ENCODE measurements around the gene NOS1AP.

NOS1AP gene

GRCh38 chr1:162300057-162300917, 230.8 kb downstream of the NOS1AP start:
- no peak for DNase-seq (ENCODE audit: low read depth)

GRCh38 chr1:162301696-162302095, 232.2 kb downstream of the NOS1AP start:
- DNase-seq (ENCODE audit: low read depth) = no peak

GRCh38 chr1:162302306-162303003, 233.0 kb downstream of the NOS1AP start:
- DNase-seq (ENCODE audit: low read depth) = no peak

DNA sequence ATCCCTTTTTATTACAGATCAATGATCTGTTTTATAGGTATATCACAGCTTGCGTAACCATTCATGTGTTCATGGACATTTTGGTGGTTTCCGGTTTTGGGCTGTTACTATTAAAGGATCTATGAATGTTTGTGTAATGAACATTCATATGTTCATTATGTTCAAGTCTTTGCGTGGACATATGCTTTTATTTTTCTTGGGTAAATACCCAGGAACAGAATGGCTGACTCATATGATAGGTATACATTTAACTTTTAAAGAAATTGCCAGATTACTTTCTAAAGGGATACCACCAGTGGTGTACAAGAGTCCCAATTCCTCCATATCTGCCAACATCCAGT, 233.5 kb downstream of the NOS1AP start:
- no peak for DNase-seq (ENCODE audit: low read depth)

DNA sequence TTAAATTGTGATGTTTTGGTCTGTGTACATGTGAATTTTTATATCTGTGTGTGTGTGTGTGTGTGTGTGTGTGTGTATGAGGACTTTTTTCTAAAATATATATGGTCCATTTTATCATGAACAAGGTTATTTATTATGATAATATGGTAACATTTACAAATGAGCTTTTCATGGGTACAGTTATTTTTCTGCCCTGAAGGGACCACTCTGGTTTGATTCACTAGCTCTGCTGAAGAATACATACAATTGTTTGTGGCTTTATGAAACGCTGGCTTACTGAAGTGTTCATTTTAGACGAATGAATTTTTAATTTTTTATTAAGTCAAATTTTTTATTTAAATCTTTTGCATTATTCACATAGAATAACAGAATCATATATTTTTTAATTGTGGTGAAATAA, 235.2 kb downstream of the NOS1AP start:
- DNase-seq (ENCODE audit: low read depth) = no peak

DNA sequence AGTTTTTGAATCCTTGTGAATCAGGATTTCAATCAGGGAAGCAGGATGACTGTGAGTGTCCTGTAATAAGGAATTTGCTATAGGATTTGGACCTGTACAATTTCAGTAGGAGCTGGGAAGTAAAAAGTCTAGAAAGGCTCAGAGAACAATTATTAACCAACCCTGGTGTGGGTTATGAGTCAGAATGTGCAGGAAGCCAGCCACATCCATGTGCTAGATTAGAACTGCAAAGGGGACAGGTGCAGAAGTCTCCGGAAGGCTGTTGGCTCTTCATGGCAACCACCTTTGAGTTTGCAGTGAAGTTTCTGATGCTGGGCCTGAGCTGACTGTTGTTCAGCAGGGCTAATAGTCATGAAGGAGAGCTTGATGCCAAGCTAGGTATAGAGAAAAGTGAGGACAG, 236.5 kb downstream of the NOS1AP start:
- no peak for DNase-seq (ENCODE audit: low read depth)

DNA sequence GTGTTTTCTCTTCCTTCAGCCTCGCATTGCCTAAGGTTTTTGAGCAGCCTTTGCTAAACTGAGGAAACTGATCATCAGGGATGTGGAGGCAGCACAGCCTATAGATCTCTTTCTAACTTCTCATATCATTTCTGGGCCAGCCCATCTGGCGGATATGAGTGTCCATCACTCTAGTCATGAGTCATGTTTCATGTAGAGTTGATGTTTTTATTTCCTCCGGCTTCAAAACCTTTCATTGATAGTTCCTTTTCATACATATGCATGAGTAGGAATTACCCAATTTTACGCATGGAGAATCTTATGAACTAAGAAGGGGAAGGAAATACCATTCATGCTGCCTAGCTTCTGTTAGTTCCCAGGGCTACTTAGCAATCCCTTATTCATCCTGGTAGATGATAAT, 240.8 kb downstream of the NOS1AP start:
- DNase-seq (ENCODE audit: low read depth) = no peak

GRCh38 chr1:162314206-162314605, 244.7 kb downstream of the NOS1AP start:
- no peak for DNase-seq (ENCODE audit: low read depth)

DNA sequence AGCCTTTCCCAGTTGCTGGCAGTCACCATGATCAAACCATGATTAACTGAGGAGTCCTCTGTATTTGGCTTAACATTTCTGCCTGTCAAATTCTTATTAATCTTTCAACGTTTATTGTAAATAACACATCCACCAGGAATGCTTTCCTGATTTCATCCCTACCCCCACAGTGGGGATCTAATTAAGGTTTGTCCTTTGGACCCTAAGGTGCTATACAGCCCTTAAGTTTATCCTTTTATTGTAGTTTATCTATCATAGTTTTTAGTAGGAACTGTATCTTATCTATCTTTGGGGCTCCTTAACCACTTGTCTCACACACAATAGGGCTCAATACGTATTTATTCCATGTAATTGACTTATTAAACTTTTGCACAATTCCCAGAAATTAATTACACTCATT, 246.2 kb downstream of the NOS1AP start:
- DNase-seq (ENCODE audit: low read depth) = no peak

GRCh38 chr1:162316187-162316586, 246.7 kb downstream of the NOS1AP start:
- no peak for DNase-seq (ENCODE audit: low read depth)

DNA sequence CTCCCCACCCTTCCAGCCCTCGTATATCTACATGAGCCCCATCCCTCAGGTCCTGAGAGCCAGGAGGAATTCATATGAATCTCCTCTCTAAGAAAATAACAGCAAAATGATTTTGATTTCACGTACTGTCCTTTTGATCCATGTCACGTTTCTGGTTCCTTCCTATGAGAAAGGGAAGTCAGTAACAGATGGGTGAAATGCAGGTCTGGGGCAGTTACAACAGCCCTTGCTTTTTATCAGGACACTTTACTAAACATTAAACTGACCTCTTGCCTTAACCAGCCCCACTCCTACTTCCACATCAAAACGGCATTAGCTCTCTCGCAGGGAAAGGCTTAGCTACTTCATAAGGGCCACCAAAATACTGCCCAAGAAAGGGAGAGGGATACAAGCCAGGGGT, 248.1 kb downstream of the NOS1AP start:
- no peak for DNase-seq (ENCODE audit: low read depth)

DNA sequence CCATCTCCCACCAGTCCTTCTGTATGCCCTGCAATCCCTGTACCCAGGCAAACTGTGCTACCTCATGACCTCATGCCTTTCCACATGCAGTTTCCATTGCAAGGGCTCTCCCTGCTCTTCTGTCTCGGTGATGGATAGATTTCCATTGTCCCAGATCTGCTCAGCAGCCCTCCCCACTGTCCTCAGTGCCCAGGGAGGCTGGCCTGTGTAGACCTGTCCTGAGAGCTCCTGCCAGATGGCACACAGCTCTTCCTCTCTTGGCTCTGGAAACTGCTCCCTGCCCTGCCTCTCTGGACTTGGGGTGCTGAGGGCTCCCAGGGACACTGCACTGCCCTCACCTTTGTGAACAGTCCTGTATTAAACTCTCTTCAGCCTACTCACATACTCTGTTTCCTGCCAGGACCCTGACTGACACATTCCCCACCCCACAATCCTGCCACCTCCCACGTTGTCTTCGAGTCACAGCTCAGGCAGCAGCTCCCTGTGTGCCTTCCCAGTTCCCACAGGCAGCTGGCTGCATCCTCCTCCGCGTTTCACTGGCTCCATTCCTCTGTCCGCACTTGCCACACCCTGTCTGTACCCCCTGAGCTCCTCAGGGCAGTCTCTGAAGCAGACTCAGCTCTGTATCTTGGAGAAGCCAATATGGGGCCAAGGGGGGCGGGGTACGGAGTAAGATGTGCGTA, 250.1 kb downstream of the NOS1AP start:
- DNase-seq (ENCODE audit: low read depth) = no peak

- no peak for DNase-seq (ENCODE audit: low read depth)
Observed at GRCh38 chr1:162321809-162322422, 252.4 kb downstream of the NOS1AP start.

DNA sequence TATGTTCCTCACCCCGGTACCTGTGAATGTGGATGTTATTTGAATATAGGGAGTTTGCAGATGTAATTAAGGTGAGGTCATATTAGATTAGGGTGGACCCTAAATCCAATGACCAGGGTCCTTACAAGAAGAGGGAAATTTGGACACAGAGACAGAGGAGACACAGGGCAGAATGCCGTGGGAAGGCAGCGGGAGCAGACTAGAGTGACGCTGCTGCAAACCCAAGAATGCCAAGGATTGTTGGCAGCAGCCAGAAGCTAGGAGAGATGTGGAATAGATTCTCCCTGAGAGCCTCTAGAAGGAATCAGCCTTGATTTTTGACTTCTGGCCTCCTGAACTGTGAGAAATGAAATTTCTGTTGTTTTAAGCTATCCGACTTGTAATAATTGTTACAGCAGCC, 253.5 kb downstream of the NOS1AP start:
- DNase-seq (ENCODE audit: low read depth) = no peak

DNA sequence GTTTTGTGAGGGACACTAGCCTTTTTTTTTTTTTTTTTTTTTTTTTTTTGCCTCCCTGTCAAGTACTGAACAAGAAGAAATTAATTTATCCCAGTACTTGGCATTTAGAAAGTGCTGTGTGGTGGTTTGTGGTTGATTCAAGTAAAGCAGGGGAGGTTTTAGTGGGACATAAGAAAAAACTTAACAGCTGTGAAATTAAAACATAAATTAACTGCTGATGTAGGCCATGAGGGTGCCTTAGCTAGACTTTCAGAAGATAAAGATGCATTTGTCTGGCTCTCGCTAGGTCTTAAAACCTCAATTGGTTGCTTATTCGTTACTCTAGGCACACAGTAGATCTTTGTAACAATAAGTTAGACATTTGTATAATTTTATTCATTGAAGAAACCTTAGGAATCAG, 254.9 kb downstream of the NOS1AP start:
- no peak for DNase-seq (ENCODE audit: low read depth)

DNA sequence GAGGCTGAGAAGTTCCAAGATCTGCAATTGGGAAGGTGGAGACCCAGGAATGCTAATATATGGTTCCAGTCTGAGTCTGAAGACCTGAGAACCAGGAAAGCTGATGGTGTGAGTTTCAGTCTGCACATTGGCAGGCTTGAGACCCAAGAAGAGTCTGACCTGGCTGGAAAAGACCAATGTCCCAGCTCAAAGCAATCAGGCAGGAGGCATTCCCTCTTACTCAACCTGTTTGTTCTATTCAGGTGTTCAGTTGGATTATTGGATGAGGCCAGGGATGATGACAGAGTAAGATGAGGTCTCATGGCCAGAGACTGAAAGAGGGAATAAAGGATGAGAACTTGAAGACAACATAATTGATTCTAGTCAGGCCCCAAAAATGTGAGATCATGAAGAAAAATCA, 257.1 kb downstream of the NOS1AP start:
- no peak for DNase-seq (ENCODE audit: low read depth)

GRCh38 chr1:162327144-162327787, 257.8 kb downstream of the NOS1AP start:
- DNase-seq (ENCODE audit: low read depth) = no peak

DNA sequence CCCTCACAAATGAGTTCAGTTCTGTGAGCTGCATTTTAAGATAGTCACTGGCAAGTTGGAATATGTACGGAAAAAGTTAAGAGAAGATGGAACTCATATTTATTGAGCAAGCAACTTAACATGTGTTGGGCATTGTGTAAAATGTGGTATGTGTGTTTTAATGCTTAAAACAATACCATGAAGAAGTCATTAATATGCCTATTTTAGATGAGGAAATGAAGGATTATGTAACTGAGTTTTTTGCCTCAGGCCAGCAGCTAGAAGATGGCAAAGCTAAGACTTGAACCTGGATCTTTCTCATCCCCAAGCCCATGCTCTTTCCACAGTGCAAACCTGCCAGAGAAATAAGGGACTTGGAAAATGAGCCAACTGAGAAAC, 258.3 kb downstream of the NOS1AP start:
- DNase-seq (ENCODE audit: low read depth) = no peak

DNA sequence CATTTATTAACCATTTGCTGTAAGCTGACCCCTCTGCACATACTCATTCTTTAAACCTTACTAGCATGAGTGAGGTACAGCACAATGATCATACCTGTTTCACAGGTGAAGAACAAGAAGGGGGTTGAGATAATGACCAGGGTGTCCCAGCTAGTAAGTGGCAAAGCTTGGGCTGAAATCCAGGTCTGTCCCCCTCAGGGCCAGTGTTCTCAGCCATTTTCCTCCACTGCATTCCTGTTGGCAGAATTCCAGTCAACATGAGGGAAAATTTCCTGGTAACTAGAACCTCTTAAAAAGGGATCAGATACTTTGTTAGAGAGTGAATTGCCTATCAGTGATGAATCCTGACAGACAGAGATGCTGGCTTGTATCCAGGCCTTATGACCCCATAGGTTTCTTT, 259.0 kb downstream of the NOS1AP start:
- no peak for DNase-seq (ENCODE audit: low read depth)

DNA sequence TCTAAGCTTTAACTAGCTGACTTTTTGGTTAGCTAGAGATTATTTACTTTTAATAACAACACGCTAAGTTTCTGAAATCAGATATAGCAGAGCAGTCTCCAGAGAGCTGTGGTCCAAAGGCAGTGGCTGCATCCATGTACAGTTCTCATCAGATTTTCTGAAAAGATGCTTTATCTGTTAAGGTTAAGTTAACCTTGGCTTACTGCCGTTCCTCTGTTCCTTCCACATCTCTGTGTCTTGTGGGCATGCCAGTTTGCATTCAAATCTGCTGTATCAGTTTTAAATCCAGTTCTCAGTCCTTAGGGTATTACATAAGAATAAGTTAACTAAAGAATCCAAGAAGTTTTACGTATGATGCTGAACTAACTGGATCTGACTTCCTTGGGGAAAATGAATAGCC, 260.3 kb downstream of the NOS1AP start:
- no peak for DNase-seq (ENCODE audit: low read depth)

DNA sequence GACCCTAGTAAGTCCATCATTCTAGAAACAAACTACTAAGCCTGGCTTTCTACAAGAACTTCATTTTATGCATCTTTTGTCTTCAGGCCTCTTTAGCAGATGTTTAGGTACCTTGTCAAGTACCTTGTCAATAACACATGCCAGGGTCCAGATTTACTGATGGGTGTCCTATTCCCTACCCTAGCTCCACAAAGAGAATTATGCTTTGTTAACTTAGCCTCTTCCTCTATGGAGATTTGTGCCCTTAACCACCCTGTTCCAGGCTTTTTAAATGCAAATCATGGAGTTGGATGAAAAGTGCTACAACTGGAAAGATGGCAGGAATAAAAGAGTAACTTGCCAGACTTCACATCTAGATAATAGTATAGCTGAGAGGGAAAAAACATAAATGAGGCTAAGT, 264.5 kb downstream of the NOS1AP start:
- no peak for DNase-seq (ENCODE audit: low read depth)

- no peak for DNase-seq (ENCODE audit: low read depth)
Observed at GRCh38 chr1:162335126-162335525, 265.6 kb downstream of the NOS1AP start.

Measured in activated T-cell treated with anti-CD3 and anti-CD28 coated beads for 48 hours (primary cell).